ENCODE results near the gene SLX4IP.
A peak's percentile ranks its signal among the peaks of the same experiment; 100 is the strongest.
"Not testable (repeated sequence)": the region's sequence is repeated elsewhere in the genome, so short reads cannot be mapped to it uniquely, and the experiment has no call there.

The SLX4IP gene

DNA sequence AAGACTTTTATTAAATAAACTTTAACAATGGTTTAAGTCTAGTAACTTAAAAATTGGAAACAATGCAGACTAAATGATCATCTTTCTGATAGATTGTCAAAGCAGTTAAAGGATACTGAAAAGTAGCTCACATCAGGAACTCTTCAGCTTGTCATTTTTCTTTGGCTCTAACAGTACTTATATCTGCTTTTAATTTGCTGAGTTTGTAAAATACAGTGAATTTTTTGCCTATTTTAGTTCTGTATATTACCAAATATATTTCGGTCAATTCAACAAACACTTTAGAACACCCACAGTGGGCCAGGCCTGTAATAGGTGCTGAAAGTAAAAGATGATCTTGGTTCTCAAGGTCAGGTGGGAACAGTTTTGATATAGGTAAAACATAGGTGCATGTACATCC, 23.4 kb upstream of the SLX4IP start:
- no peak for DNase-seq
- no peak overlapping the region for H3K27ac ChIP-seq
- no peak for TF ChIP-seq CTCF (IDR thresholded peaks at IDR 0.05; ENCODE audit: low read depth, low read length)

DNA sequence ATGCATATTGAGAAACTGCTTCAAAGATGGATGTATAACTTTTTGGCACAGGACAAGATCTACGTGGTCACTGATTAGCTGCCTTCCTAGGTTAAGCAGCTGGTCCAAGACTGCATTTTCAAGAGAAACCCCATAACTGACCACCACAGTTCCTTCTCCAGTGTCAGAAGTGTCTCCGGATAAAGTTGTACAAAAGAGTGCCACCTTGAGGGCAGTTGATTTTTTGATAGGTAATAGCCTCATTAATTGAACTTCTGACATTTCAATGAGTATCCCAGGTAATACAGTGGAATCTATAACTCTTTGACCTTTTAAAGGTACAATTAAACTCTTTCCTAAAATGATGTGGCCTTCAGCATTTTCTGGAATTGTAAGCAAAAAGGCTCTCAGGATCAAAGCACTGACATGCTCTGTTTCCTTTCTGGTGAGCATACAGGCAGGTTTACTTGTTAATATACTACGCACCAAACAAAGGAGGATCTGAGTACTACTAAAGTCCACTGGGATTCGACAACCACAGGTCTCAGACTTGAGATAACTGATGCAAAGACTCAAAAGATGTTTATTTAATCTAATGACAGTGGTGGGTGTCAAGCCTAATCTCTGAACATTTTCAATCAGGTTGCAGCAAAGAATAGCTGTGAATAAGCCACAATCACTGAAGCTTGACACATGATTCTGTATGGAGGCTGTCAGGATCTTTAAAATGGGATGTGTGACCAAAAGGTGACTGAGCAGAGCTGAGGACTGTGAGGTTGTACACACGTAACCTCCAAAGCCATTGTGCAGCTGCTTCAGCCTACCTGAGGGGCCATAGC, 22.3 kb upstream of the SLX4IP start:
- Histone ChIP-seq H3K4me3 (ENCODE audit: low read depth, low read length) (no peak overlapping the region), H3K9me3 (ENCODE audit: severe bottlenecking) (no peaks in the 10 kb centered on the region), H3K36me3 (peaks cover 6% of the 10 kb centered on the region), H3K27me3 (ENCODE audit: insufficient read depth, low read depth, severe bottlenecking) (no peaks in the 10 kb centered on the region), H3K27ac (no peak overlapping the region)
- DNase-seq = no peak
- 0 out of 2 replicates have a peak, but pooled peaks have one; percentile 14 for TF ChIP-seq CTCF (IDR thresholded peaks at IDR 0.05; ENCODE audit: low read depth, low read length)

More for the DNA sequence above, 23.4 kb upstream of the SLX4IP start:
- Histone ChIP-seq H3K4me3 (ENCODE audit: low read depth, low read length) (no peak overlapping the region), H3K36me3 (peaks cover 6% of the 10 kb centered on the region), H3K27me3 (ENCODE audit: insufficient read depth, low read depth, severe bottlenecking) (no peaks in the 10 kb centered on the region), H3K9me3 (ENCODE audit: severe bottlenecking) (no peaks in the 10 kb centered on the region)

DNA sequence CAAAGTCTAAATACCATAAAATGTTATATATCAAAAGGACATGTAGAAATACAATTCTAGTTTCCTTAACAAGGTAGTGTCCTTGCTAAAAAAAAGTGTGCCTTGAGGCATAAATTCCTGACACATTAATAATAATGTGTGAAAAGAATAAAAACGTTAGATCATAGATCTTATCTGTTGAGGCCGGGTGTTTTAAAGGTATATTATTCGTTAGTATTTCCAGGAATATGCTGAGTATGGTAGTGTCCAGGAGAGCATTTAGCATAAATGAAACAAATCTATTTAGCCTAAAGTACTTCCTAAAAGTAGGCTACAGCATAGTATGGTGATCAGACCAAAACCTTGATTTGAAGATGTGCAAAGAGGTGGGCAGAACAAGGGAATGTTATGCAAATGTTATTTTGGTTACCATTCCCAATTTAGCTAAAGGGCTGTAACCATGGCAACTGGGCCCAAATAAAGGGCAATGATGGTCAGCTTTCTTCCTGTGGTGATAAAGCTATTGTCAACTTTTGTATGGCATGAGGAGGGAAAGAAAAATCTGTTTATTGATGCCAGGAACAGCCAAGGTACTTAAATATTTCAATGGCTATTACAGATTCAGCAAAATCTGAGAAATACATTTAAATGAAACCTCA, 20.0 kb upstream of the SLX4IP start:
- no peak for DNase-seq
- H3K36me3 ChIP-seq = peaks cover 6% of the 10 kb centered on the region

DNA sequence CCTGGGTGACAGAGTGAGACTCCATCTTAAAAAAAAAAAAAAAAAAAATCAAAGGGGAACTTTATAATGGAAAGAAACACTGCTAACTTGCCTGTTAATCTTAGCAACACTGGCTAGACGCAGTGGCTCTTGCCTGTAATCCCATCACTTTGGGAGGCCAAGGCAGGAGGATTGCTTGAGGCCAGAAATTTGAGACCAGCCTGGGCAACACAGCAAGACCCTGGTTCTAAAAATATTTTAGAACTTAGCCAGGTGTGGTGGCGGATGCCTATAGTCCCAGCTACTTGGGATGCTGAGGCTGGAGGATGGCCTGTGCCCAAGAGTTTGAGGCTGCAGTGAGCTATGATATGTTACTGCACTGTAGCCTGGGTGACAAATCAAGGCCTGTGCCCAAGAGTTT, 17.9 kb upstream of the SLX4IP start:
- not testable (repeated sequence) for H3K36me3 ChIP-seq; H3K9me3 ChIP-seq (ENCODE audit: severe bottlenecking); H3K27ac ChIP-seq; H3K4me3 ChIP-seq (ENCODE audit: low read depth, low read length); DNase-seq; H3K27me3 ChIP-seq (ENCODE audit: insufficient read depth, low read depth, severe bottlenecking)

More for the DNA sequence above, 20.0 kb upstream of the SLX4IP start:
- H3K27ac ChIP-seq = no peak overlapping the region
- TF ChIP-seq CTCF (IDR thresholded peaks at IDR 0.05; ENCODE audit: low read depth, low read length) = no peak
- H3K9me3 ChIP-seq (ENCODE audit: severe bottlenecking) = no peaks in the 10 kb centered on the region
- no peaks in the 10 kb centered on the region for H3K27me3 ChIP-seq (ENCODE audit: insufficient read depth, low read depth, severe bottlenecking)
- no peak overlapping the region for H3K4me3 ChIP-seq (ENCODE audit: low read depth, low read length)

DNA sequence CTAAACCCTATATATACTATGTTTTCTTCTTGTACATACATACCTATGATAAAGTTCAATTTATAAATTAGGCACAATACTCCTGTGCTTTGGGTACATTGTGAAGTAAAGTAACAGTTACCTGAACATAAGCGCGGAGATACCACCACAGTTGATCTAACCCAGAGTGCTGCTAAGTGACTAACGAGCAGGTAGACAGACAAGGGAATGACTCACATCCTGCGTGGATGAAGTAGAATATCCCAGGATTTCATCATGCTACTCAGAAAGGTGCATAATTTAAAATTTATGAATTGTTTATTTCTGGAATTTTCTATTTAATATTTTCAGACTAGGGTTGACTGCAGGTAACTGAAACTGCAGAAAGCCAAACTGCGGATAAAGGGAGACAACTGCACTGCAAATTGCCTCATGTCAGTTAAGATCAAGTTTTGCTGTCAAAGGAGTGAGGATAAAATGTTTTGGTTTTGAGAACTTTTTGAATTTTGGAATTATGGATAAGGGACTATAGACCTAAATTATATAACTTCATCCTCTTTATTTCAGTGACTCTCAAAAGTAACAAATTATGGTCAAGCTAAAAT, 15.5 kb upstream of the SLX4IP start:
- H3K27ac ChIP-seq = no peak overlapping the region
- TF ChIP-seq CTCF (IDR thresholded peaks at IDR 0.05; ENCODE audit: low read depth, low read length) = no peak
- no peak overlapping the region for H3K4me3 ChIP-seq (ENCODE audit: low read depth, low read length)
- H3K27me3 ChIP-seq (ENCODE audit: insufficient read depth, low read depth, severe bottlenecking) = no peaks in the 10 kb centered on the region
- H3K36me3 ChIP-seq = no peaks in the 10 kb centered on the region; the same call in 1 of the 2 replicates
- DNase-seq = no peak
- no peaks in the 10 kb centered on the region for H3K9me3 ChIP-seq (ENCODE audit: severe bottlenecking)

DNA sequence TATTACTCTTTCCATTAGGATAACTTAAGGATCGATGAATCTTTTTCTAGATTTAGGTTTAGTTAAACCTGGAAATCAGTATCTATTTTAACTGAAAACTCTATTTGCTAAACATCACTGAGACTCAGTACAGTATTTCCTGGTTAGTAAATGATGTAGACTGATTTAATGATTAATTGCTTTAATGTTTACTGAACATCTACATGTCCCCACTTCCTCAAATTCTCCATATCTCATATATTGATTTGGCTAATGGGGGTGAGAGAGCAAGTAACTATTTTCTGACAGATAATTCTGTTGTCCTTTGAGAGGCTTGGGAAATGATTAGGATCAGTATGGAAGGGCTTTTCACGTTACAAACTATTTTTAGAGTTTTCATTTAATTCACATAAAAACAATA, 11.4 kb upstream of the SLX4IP start:
- no peak overlapping the region for H3K27ac ChIP-seq
- H3K36me3 ChIP-seq = no peaks in the 10 kb centered on the region; the same call in 1 of the 2 replicates
- H3K27me3 ChIP-seq (ENCODE audit: insufficient read depth, low read depth, severe bottlenecking) = no peaks in the 10 kb centered on the region
- no peak for DNase-seq
- no peak for TF ChIP-seq CTCF (IDR thresholded peaks at IDR 0.05; ENCODE audit: low read depth, low read length)
- no peak overlapping the region for H3K4me3 ChIP-seq (ENCODE audit: low read depth, low read length)
- H3K9me3 ChIP-seq (ENCODE audit: severe bottlenecking) = no peaks in the 10 kb centered on the region

All from WERI-Rb-1 (cell line).